ENCODE data around the gene GOSR1. TPM values are rescaled to one million over a fixed set of nuclear protein-coding genes. Genes with fewer than 3 reads are reported as not detected.

The GOSR1 gene
- total RNA-seq, 1 experiment from 2014 or later, result 86.5 TPM

GRCh38 chr17:30519707-30520106, 42.5 kb downstream of the GOSR1 start:
- Histone ChIP-seq H3K4me3 (ENCODE audit: low read depth, low read length) (no peak overlapping the region), H3K27me3 (replicated peaks; ENCODE audit: control insufficient read depth, insufficient read depth, low read length) (no peaks in the 10 kb centered on the region), H3K4me1 (no peaks in the 10 kb centered on the region), H3K36me3 (ENCODE audit: control insufficient read depth, insufficient read depth, low read length) (peaks cover 10% of the 10 kb centered on the region), H3K9me3 (no peaks in the 10 kb centered on the region)
- TF ChIP-seq, protein P1, sequence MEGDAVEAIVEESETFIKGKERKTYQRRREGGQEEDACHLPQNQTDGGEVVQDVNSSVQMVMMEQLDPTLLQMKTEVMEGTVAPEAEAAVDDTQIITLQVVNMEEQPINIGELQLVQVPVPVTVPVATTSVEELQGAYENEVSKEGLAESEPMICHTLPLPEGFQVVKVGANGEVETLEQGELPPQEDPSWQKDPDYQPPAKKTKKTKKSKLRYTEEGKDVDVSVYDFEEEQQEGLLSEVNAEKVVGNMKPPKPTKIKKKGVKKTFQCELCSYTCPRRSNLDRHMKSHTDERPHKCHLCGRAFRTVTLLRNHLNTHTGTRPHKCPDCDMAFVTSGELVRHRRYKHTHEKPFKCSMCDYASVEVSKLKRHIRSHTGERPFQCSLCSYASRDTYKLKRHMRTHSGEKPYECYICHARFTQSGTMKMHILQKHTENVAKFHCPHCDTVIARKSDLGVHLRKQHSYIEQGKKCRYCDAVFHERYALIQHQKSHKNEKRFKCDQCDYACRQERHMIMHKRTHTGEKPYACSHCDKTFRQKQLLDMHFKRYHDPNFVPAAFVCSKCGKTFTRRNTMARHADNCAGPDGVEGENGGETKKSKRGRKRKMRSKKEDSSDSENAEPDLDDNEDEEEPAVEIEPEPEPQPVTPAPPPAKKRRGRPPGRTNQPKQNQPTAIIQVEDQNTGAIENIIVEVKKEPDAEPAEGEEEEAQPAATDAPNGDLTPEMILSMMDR (IDR thresholded peaks at IDR 0.05; ENCODE audit: insufficient read depth in 1 of 2, low read depth in 1 of 2, low read length in 1 of 2, severe bottlenecking in 1 of 2, unreplicated experiment in 1 of 2), result no peak
- no peaks in the 10 kb centered on the region for H3K9me3 Mint-ChIP-seq (ENCODE audit: unreplicated experiment)
- no TSS peak for BruUV-seq (replicated peaks)
- ChIA-PET CTCF (no interaction called here), POLR2A (no interaction called here)
- intact Hi-C loops (cut with micrococcal nuclease; ENCODE audit: unreplicated experiment), result no loop called here
- H3K4me3 Mint-ChIP-seq (ENCODE audit: unreplicated experiment), result no peak overlapping the region
- H3K36me3 Mint-ChIP-seq (ENCODE audit: insufficient read depth, unreplicated experiment), result peaks cover 82% of the 10 kb centered on the region
- H3K27me3 Mint-ChIP-seq (ENCODE audit: insufficient read depth, unreplicated experiment), result no peaks in the 10 kb centered on the region
- no peak for DNase-seq
- no peaks in the 10 kb centered on the region for H3K4me1 Mint-ChIP-seq (ENCODE audit: low read depth, unreplicated experiment)
- H3K27ac Mint-ChIP-seq (ENCODE audit: unreplicated experiment), result no peak overlapping the region

- CTCF ChIA-PET, result no interaction called here
- H3K4me3 Mint-ChIP-seq (ENCODE audit: unreplicated experiment), result no peak overlapping the region
- H3K36me3 ChIP-seq (ENCODE audit: control insufficient read depth, insufficient read depth, low read length), result peaks cover 10% of the 10 kb centered on the region
Measured at GRCh38 chr17:30520436-30520835, 43.2 kb downstream of the GOSR1 start.

GRCh38 chr17:30520882-30521281, 43.7 kb downstream of the GOSR1 start:
- DNase-seq, result no peak
- ChIA-PET CTCF (no interaction called here), POLR2A (no interaction called here)
- Mint-ChIP-seq H3K36me3 (ENCODE audit: insufficient read depth, unreplicated experiment) (peaks cover 77% of the 10 kb centered on the region), H3K4me1 (ENCODE audit: low read depth, unreplicated experiment) (no peaks in the 10 kb centered on the region), H3K4me3 (ENCODE audit: unreplicated experiment) (no peak overlapping the region), H3K27ac (ENCODE audit: unreplicated experiment) (no peak overlapping the region), H3K27me3 (ENCODE audit: insufficient read depth, unreplicated experiment) (no peaks in the 10 kb centered on the region), H3K9me3 (ENCODE audit: unreplicated experiment) (no peaks in the 10 kb centered on the region)
- BruUV-seq (replicated peaks), result no TSS peak
- Histone ChIP-seq H3K9me3 (no peaks in the 10 kb centered on the region), H3K27me3 (replicated peaks; ENCODE audit: control insufficient read depth, insufficient read depth, low read length) (no peaks in the 10 kb centered on the region), H3K4me3 (ENCODE audit: low read depth, low read length) (no peak overlapping the region), H3K4me1 (no peaks in the 10 kb centered on the region), H3K36me3 (ENCODE audit: control insufficient read depth, insufficient read depth, low read length) (peaks cover 10% of the 10 kb centered on the region)
- TF ChIP-seq, protein P1 (IDR thresholded peaks at IDR 0.05; ENCODE audit: insufficient read depth in 1 of 2, low read depth in 1 of 2, low read length in 1 of 2, severe bottlenecking in 1 of 2, unreplicated experiment in 1 of 2), result no peak
- intact Hi-C loops (cut with micrococcal nuclease; ENCODE audit: unreplicated experiment), result no loop called here

More at GRCh38 chr17:30520436-30520835, 43.2 kb downstream of the GOSR1 start:
- BruUV-seq (replicated peaks), result no TSS peak
- POLR2A ChIA-PET, result no interaction called here
- no peak overlapping the region for H3K4me3 ChIP-seq (ENCODE audit: low read depth, low read length)
- Mint-ChIP-seq H3K9me3 (ENCODE audit: unreplicated experiment) (no peaks in the 10 kb centered on the region), H3K27ac (ENCODE audit: unreplicated experiment) (no peak overlapping the region), H3K4me1 (ENCODE audit: low read depth, unreplicated experiment) (no peaks in the 10 kb centered on the region), H3K27me3 (ENCODE audit: insufficient read depth, unreplicated experiment) (no peaks in the 10 kb centered on the region), H3K36me3 (ENCODE audit: insufficient read depth, unreplicated experiment) (peaks cover 81% of the 10 kb centered on the region)
- DNase-seq, result no peak
- no peaks in the 10 kb centered on the region for H3K9me3 ChIP-seq
- TF ChIP-seq, protein P1 (IDR thresholded peaks at IDR 0.05; ENCODE audit: insufficient read depth in 1 of 2, low read depth in 1 of 2, low read length in 1 of 2, severe bottlenecking in 1 of 2, unreplicated experiment in 1 of 2), result no peak
- H3K27me3 ChIP-seq (replicated peaks; ENCODE audit: control insufficient read depth, insufficient read depth, low read length), result no peaks in the 10 kb centered on the region
- intact Hi-C loops (cut with micrococcal nuclease; ENCODE audit: unreplicated experiment), result no loop called here
- H3K4me1 ChIP-seq, result no peaks in the 10 kb centered on the region
